OCI-LY1 (cell line): ENCODE data around the gene CRIM1.

Experiments used
- CTCF ChIP-seq: fragments of 200-600 bp; sonication (generic), shearing (Covaris generic); IDR thresholded peaks from 2 replicates; pipeline ENCODE4 v1.5.1; 2017; ENCODE audit warnings: mild to moderate bottlenecking, antibody characterized with exemption, low read length, moderate library complexity, mixed read lengths
- EZH2 ChIP-seq: fragments of 200-600 bp; sonication (generic), shearing (Covaris generic); IDR thresholded peaks from 2 replicates; pipeline ENCODE4 v1.8.0; 2017; ENCODE audit warnings: borderline replicate concordance, mixed run types, mild to moderate bottlenecking, antibody characterized with exemption, low read length, moderate library complexity, mixed read lengths

- no peak for TF ChIP-seq CTCF
- no peak for TF ChIP-seq EZH2
Observed at GRCh38 chr2:36511858-36512603, 156.5 kb downstream of the CRIM1 start.
